Epidermal melanocyte (primary cell): Measurements from ENCODE around the gene ACOXL.
"Not testable (repeated sequence)": the region's sequence is repeated elsewhere in the genome, so short reads cannot be mapped to it uniquely, and the experiment has no call there.

Experiments
- DNase-seq: peaks from one replicate; pipeline ENCODE4 v3.0.0; 2011; ENCODE audit warnings: low spot score; ENCODE audit not compliant: insufficient read length

ACOXL gene

DNA sequence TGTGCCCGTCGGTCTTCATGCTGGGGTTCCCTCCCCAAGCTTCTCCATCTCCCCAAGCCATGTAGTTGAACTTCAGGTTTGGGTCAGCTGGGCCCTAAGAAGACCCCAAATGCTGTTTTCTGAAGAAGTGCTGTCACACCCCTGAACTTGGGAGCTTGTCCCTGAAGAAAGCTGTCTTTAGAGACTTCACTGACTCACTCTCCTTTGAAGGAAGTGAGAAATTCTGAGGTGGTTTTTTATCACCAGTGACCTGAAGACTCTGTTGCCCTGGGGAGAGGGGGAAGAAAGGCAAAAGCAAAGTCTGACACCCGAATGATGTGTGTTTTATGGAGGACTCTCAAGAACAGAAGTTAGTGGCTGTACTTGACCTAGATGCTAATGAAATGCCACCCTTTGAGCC, 304.8 kb downstream of the ACOXL start:
- DNase-seq = no peak

- DNase-seq = no peak
Measured at GRCh38 chr2:111039628-111040383, 307.4 kb downstream of the ACOXL start.

GRCh38 chr2:111041398-111042202, 309.2 kb downstream of the ACOXL start:
- no peak for DNase-seq

- no peak for DNase-seq
Measured at GRCh38 chr2:111042261-111042660, 309.9 kb downstream of the ACOXL start.

DNA sequence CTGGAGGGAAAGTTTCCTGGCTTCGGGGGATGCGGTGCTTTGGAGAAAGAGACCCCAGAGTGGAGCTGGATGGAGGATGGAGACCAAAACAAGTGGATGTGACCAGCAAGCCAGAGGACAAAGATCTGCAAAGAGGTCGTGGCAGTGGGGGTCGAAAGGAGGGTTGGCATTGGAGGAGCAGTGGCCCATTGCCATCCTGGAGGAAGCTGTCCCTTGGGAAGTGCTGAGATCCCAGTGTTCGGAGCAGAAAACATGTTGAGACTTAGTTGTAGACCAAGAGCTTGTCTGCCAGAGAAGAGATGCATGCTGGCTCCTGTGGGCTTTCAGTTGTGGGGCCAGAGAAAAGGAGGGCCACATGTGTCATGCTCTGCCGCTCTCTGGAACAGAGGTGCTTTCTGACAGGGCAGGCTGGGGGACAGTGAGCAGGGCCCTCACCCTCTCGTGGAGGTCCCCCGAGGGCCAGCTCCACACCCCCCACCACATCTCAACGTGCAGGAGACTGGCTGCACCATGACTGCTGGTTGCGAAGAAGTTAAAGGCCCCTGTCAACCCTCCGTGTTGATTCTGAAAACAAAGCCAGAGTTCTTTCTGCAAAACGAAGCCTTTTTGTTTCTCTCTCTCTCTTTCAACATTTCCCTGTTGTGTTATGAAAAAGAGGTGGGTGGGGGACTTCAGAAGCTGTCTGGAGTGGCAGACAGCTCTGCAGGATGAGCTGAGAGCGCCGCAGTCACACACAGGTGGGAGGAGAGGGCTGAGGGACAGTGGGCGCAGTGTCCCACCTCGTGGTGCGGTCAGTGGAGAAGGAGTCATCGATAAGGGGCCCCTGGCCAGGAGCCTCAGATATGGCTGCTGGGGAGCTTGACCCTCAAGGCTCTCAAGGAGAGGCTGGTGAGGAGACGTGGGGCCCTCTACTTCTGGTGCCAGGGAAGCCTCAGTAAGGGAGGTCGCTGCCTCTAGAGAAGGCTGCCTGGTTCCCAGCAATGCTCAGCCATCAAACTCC, 310.7 kb downstream of the ACOXL start:
- no peak for DNase-seq

GRCh38 chr2:111044066-111044465, 311.7 kb downstream of the ACOXL start:
- DNase-seq = no peak

DNA sequence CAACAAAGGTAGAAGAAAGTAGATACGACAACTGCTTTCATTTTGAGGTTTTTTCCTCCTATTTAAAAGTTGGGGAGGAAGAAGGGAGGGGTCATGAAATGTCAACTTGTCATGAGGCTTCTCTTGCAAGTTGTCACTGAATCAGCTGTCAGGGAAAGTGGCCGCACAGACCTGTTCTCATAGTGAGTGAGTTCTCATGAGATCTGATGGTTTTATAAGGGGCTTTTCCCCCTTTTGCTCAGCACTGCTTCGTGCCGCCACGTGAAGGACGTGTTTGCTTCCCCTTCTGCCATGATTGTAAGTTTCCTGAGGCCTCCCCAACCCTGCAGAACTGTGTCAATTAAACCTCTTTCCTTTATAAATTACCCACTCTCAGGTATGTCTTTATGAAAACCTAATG, 312.9 kb downstream of the ACOXL start:
- not testable (repeated sequence) for DNase-seq

DNA sequence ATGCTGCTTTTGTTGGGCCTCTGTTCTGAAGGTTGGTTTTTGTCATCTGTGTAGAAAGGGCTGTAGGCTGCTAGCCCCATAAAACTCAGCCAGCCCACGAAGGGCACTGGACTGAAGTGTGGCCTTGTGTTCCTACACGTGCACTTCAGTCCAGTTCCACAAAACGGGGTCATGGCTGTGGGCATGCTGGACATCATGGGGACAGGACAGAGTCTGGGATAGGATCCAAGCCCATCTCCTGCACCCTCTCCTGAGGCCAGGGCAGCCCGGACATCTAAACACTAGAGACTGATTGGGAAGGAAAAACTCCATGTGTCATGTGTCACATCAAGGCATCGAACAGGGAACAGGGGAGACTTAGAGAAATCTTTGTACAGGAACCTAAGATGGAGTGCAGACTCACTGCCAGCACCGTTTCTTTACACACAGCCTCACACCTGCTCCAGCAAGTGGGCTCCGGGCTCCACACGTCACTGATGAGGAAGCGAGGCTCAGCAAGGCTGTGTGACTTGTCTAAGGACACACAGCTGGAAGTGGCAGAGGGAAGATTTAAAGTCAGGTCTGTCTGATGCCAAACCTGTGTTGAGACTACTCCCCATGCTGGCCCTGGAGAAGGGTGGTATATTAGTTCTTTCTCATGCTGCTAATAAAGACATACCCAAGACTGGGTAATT, 313.5 kb downstream of the ACOXL start:
- no peak for DNase-seq

DNA sequence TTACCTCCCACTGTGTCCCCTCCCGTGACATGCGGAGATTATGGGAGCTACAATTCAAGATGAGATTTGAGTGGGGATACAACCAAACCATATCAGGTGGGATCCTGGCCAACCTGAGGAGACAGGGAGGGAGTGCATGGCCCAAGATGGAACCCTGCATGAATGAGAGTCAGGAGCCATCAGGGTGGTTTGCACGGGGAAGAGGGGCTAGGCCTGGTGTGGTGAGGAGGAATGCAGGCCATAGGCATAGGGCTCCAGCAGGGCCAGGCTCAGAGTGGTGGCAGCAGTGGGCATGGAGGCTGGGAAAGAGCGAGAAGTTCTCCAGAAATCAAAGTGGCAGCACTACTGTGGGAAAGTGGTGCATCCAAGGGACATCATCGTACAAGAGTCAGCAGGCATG, 314.3 kb downstream of the ACOXL start:
- no peak for DNase-seq

DNA sequence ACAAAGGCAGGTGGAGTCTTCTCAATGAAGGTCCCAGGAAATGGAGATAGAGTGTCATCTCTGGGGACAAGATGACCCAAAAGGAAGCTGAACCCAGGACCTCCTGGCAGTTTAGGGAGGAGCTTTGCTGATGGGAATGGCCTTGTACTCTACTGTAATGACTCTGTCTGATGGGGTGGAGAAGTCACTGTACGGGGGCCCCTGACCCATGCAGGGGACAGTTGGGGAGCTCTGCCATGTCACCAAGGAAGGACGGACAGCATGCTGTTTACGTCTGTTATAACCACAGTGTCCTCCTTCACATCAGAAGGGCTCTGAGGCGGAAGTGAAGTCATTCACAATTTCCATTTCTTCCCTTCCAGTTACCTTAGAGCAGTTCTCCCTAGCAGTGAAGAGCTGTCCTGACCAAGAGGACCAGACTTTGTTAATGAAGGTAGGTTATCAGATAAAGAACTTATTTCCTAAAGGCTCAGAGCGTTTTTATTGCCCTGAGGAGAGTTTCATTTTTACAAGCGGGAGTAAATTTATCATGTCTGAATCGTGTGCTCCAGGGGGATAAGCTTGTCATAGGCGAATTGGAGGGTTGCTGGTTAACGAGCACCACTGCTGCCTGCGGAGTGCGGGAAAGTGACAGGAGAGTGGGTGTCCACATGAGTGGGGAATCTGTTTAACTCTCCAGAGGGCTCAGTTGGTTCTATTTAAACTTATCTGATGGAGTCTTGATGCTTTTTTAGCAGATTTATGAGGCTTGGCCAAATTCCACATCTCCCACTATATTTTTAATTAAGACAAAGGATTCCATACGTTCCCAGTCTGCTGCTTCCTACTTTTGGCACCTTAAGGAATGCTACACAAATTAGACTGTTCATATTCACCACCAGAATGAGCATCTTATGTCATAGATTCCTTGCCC, 316.7 kb downstream of the ACOXL start:
- no peak for DNase-seq

DNA sequence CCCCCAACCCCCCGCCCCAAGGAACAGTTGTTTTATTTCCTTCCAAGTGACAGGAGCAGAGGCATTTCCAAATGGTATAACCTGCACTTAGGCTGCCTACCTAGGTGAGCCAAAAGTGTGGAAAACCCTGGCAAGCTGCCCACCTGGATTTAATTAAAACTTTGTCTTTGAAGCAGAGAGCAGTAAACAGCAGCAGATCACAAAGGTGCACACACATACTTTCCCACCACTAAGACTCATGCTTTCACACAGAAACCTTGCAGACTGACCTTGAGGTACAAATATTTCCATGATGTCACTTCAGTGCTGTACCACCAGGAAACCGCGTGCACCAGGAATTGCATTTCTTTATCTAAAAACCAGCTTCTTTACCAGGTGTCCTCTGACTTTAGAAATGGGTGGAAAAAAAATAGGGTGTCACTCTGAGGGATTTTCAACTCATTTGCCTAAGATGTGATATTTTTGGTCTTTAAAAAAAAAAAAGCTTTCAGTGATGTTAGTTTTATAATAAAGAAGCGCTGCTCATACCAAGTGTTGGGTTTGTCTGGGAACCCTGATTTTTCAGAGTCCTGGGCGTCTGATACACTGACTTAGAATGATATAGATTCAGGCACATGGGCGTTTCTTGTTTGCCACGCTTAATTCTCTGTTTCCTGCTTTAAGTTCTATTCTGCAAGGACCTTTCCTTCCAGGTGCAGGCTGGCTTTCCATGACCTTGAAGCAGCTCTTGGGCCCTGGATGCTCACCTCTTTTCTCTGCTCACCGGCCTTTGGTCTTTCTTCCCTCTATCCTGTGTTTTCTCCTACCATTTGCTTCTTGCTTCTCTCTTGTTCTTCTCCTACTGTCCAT, 317.6 kb downstream of the ACOXL start:
- no peak for DNase-seq

DNA sequence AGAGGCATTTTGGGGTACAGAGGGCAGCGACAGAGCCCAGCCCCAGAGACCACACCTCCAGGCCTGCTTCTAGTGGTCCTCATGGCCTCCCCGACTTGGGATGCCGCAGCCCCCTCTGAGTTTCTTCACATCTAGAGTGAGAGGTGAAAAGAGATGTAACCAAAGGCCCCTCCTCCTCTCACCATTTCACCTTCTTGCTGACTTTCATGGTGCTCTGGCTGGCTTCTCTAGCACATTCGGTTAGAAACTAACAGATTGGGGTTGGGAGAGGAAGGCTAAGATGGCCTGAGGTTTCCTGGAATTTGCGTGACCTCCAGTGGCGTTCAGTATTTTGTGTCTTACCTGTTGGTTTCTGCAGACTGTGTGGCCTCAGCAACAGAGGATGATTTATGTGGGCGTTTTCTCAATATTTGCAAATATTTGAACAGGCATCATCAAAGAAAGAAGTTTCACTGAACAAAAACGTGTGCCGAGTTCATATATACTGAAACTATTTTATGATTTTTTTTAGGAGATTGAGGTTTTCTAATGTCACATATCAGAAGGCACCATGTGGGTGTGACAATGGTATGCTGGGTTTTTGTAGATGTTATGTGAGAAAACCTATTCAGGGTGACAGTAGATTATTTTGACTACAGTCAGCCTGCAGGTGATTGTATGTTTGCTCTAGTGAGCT, 318.5 kb downstream of the ACOXL start:
- DNase-seq = no peak

- DNase-seq = no peak
Measured at GRCh38 chr2:111052621-111053020, 320.2 kb downstream of the ACOXL start.

DNA sequence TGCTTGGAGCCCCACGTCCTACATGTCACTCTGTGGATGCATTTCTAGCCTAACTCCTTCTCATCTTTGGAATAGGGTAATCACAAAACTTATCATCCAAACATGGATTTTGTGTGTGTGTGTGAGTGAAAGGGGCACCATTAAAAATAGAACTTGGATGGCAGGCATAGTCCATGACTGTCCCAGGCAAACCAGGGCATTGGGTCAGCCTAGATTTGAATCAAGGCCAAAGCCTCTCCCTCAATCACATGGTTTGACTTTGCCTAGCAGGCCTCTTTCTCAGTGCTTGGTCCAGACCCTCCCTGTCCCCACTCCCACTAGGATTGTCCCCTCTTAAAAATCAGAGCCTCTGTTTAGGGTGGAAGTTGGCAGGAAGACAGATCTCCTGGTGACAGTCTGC, 320.9 kb downstream of the ACOXL start:
- DNase-seq = no peak

- no peak for DNase-seq
Measured at GRCh38 chr2:111053825-111054515, 321.6 kb downstream of the ACOXL start.

DNA sequence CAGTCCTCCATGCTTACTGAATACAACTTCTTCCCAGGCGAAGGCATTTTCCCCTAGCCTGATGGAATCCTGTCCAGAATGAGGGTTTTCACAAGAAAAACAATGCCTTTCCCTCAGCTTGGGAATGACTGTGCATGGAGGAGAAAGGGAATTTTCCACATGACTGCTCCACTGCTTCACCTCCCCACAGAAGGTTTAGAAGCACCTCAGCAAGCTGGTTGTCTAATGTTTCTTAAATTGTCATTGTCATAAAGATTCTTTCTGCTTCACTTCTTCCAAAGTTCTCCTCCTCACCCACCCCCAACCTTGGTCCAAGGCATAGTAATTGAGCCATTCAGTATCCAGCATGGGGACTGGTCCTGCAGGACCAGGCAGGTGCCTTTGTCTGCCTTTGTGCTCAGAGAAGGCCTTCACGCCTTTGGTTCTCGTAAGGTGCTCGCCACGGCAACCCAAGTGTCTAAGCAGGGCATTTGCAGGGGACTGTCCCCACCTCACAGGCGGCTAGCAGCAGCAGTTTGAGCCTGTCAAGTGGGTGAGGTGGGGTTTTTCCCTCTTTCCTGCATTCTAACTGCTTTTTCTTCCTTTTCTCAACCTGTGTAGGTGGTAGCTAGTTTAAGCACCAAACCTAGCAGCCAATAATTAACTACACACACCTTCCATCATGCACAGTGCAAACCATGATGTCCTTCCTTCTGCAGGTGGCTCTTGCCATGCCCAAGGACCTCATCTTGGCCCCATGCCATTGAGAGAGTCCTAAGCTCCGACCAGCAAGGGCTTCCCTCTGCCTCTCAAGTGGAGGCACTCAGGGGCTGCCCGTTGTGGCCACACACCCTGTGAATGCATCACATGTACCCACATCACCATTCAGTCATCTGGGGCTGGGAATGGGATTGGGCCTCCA, 322.7 kb downstream of the ACOXL start:
- DNase-seq = no peak

- DNase-seq = no peak
Measured at GRCh38 chr2:111055735-111056134, 323.4 kb downstream of the ACOXL start.
